NOMO-1 (cell line): ENCODE data around the gene FBXL4.
A peak's percentile ranks its signal among the peaks of the same experiment; 100 is the strongest.

Experiments
- DNase-seq, 2 experiments: peaks; one replicate each; lab custom pipeline; 2025; ENCODE audit not compliant: unreplicated experiment in 2 of 2; lab: John Stamatoyannopoulos, UW

The FBXL4 gene

GRCh38 chr6:98840385-98840784 lies 107.4 kb downstream of the FBXL4 start:
- DNase-seq, result no peak

GRCh38 chr6:98839781-98840361 lies 107.9 kb downstream of the FBXL4 start:
- no peak for DNase-seq

- DNase-seq, result no peak
These were observed 108.8 kb downstream of the FBXL4 start for GRCh38 chr6:98838975-98839374.

GRCh38 chr6:98838032-98838431 lies 109.7 kb downstream of the FBXL4 start:
- no peak for DNase-seq

GRCh38 chr6:98836962-98837944 lies 110.5 kb downstream of the FBXL4 start:
- DNase-seq, result peak in 1 of 2 experiments; percentile 44

GRCh38 chr6:98836025-98836961 lies 111.5 kb downstream of the FBXL4 start:
- no peak for DNase-seq

- DNase-seq, result no peak
These were observed 112.4 kb downstream of the FBXL4 start for GRCh38 chr6:98835149-98836024.

- peak; percentile 25 to 46 for DNase-seq
These were observed 113.4 kb downstream of the FBXL4 start, which contains the start of gene POU3F2 for GRCh38 chr6:98834060-98835031. Gene POU3F2 (plus strand): TSS chr6:98834574. CDS start chr6:98834874, 300 bp downstream.

GRCh38 chr6:98833307-98834059 lies 114.3 kb downstream of the FBXL4 start:
- peak in 1 of 2 experiments; percentile 12 for DNase-seq

- no peak for DNase-seq
These were observed 114.8 kb downstream of the FBXL4 start for GRCh38 chr6:98833057-98833306.

- DNase-seq, result no peak
These were observed 115.3 kb downstream of the FBXL4 start for GRCh38 chr6:98832284-98833056.

- DNase-seq, result no peak
These were observed 115.8 kb downstream of the FBXL4 start for GRCh38 chr6:98831959-98832283.

GRCh38 chr6:98831057-98831958 lies 116.4 kb downstream of the FBXL4 start:
- DNase-seq, result no peak

GRCh38 chr6:98830146-98830545 lies 117.6 kb downstream of the FBXL4 start:
- DNase-seq, result no peak

GRCh38 chr6:98828941-98829411 lies 118.8 kb downstream of the FBXL4 start:
- no peak for DNase-seq

GRCh38 chr6:98828211-98828788 lies 119.4 kb downstream of the FBXL4 start:
- DNase-seq, result no peak
